ENCODE measurements around the gene NOS1AP. TPM values are rescaled to one million over a fixed set of nuclear protein-coding genes. Genes with fewer than 3 reads are reported as not detected.

NOS1AP gene
- 0.50 TPM for polyA plus RNA-seq (2013, experiment 1 of 2)
- 0.63 TPM for polyA plus RNA-seq (2013, experiment 2 of 2)

GRCh38 chr1:162069334-162070093 lies at the start of gene NOS1AP:
Gene NOS1AP (plus strand): TSS chr1:162069691. CDS start chr1:162070178, 487 bp downstream.
- peaks cover 4% of the 10 kb centered on the region for H3K79me1 ChIP-seq (replicated peaks; ENCODE audit: low read length, poor library complexity, severe bottlenecking)
- peak within 1 kb of the TSS; percentile 28 for H4K91ac ChIP-seq (ENCODE audit: low read length)
- H3K23ac ChIP-seq (ENCODE audit: low read length in 2 of 2): peak within 1 kb of the TSS in 1 of 2 experiments; percentile 86
- peak within 1 kb of the TSS; percentile 94 for H2BK120ac ChIP-seq (ENCODE audit: low read depth, low read length)
- H3K4me3 ChIP-seq (ENCODE audit: insufficient read depth in 1 of 2, low read depth in 1 of 2, low read length in 2 of 2): peak within 1 kb of the TSS; percentile 71 to 88
- no peaks in the 10 kb centered on the region for H3K36me3 ChIP-seq (ENCODE audit: control insufficient read depth in 1 of 2, insufficient read depth in 2 of 2, low read depth in 1 of 2, low read length in 2 of 2)
- peaks cover 6% of the 10 kb centered on the region for H3K9me3 ChIP-seq (ENCODE audit: control insufficient read depth, low read length)
- H3K27ac ChIP-seq (ENCODE audit: low read length, poor library complexity, severe bottlenecking): no peak within 1 kb of the TSS
- H2BK12ac ChIP-seq (ENCODE audit: low read length in 2 of 2): peak within 1 kb of the TSS in 1 of 2 experiments; percentile 90
- no peak within 1 kb of the TSS for H2AK5ac ChIP-seq (ENCODE audit: low read length, severe bottlenecking)
- peak within 1 kb of the TSS; percentile 92 for H2BK15ac ChIP-seq (ENCODE audit: low read depth, poor library complexity, severe bottlenecking)
- under 1% methylated on average over 73 of the region's 95 CpGs for WGBS
- peak within 1 kb of the TSS in 1 of 2 experiments; percentile 68 for H3K14ac ChIP-seq (ENCODE audit: low read length in 2 of 2)
- H3K4me2 ChIP-seq (ENCODE audit: low read length, poor library complexity, severe bottlenecking): peak within 1 kb of the TSS; percentile 99
- H3K4me1 ChIP-seq (ENCODE audit: control insufficient read depth, insufficient read depth, low read depth, low read length): peaks cover 11% of the 10 kb centered on the region
- peak within 1 kb of the TSS in 1 of 2 experiments; percentile 85 for H3K4ac ChIP-seq (ENCODE audit: low read depth in 1 of 2, low read length in 2 of 2)
- H2AFZ ChIP-seq (ENCODE audit: low read depth, low read length): peak within 1 kb of the TSS; percentile 86
- no peak within 1 kb of the TSS for H2BK5ac ChIP-seq (ENCODE audit: low read depth, low read length, poor library complexity, severe bottlenecking)
- H3K9ac ChIP-seq (ENCODE audit: low read length): peak within 1 kb of the TSS; percentile 43
- H3K18ac ChIP-seq (ENCODE audit: low read depth in 1 of 2, low read length in 2 of 2): peak within 1 kb of the TSS; percentile 85 to 89
- peaks cover 18 to 79% of the 10 kb centered on the region in 2 experiments for H3K27me3 ChIP-seq (ENCODE audit: control insufficient read depth in 1 of 2, insufficient read depth in 1 of 2, low read length in 2 of 2)
- peak within 1 kb of the TSS; percentile 29 for H4K8ac ChIP-seq (ENCODE audit: low read length)
- DNase-seq: peak; percentile 62

- H2BK12ac ChIP-seq (ENCODE audit: low read length in 2 of 2): no peak overlapping the region
- H3K4ac ChIP-seq (ENCODE audit: low read depth in 1 of 2, low read length in 2 of 2): no peak overlapping the region
- no peak overlapping the region for H3K14ac ChIP-seq (ENCODE audit: low read length in 2 of 2)
- DNase-seq: no peak
- WGBS: 73% methylated on average over 2 of the region's 2 CpGs
- no peak overlapping the region for H4K91ac ChIP-seq (ENCODE audit: low read length)
- H3K9me3 ChIP-seq (ENCODE audit: control insufficient read depth, low read length): no peaks in the 10 kb centered on the region
- H3K4me1 ChIP-seq (ENCODE audit: control insufficient read depth, insufficient read depth, low read depth, low read length): peaks cover 26% of the 10 kb centered on the region
- H3K4me3 ChIP-seq (ENCODE audit: insufficient read depth in 1 of 2, low read depth in 1 of 2, low read length in 2 of 2): peak overlapping the region in 1 of 2 experiments; percentile 10
- H4K8ac ChIP-seq (ENCODE audit: low read length): no peak overlapping the region
- H3K36me3 ChIP-seq (ENCODE audit: control insufficient read depth in 1 of 2, insufficient read depth in 2 of 2, low read depth in 1 of 2, low read length in 2 of 2): peaks cover 8 to 44% of the 10 kb centered on the region in 2 experiments
- H3K4me2 ChIP-seq (ENCODE audit: low read length, poor library complexity, severe bottlenecking): no peak overlapping the region
- H2BK5ac ChIP-seq (ENCODE audit: low read depth, low read length, poor library complexity, severe bottlenecking): no peak overlapping the region
- no peak overlapping the region for H3K23ac ChIP-seq (ENCODE audit: low read length in 2 of 2)
- no peak overlapping the region for H2BK120ac ChIP-seq (ENCODE audit: low read depth, low read length)
- H3K79me1 ChIP-seq (replicated peaks; ENCODE audit: low read length, poor library complexity, severe bottlenecking): peaks cover 12% of the 10 kb centered on the region
- no peak overlapping the region for H3K9ac ChIP-seq (ENCODE audit: low read length)
- no peak overlapping the region for H3K27ac ChIP-seq (ENCODE audit: low read length, poor library complexity, severe bottlenecking)
- H2BK15ac ChIP-seq (ENCODE audit: low read depth, poor library complexity, severe bottlenecking): no peak overlapping the region
- no peaks in the 10 kb centered on the region for H3K27me3 ChIP-seq (ENCODE audit: control insufficient read depth in 1 of 2, insufficient read depth in 1 of 2, low read length in 2 of 2)
- H2AFZ ChIP-seq (ENCODE audit: low read depth, low read length): no peak overlapping the region
- H3K18ac ChIP-seq (ENCODE audit: low read depth in 1 of 2, low read length in 2 of 2): no peak overlapping the region
- no peak overlapping the region for H2AK5ac ChIP-seq (ENCODE audit: low read length, severe bottlenecking)
Measured at GRCh38 chr1:162020150-162020549, 49.3 kb upstream of the NOS1AP start.

- Histone ChIP-seq H2BK120ac (ENCODE audit: low read depth, low read length) (no peak overlapping the region), H3K14ac (ENCODE audit: low read length in 2 of 2) (no peak overlapping the region), H3K79me1 (replicated peaks; ENCODE audit: low read length, poor library complexity, severe bottlenecking) (peaks cover 12% of the 10 kb centered on the region), H2AFZ (ENCODE audit: low read depth, low read length) (no peak overlapping the region), H3K9ac (ENCODE audit: low read length) (peak overlapping the region; percentile 59), H3K4me2 (ENCODE audit: low read length, poor library complexity, severe bottlenecking) (peak overlapping the region; percentile 24), H3K27me3 (ENCODE audit: control insufficient read depth in 1 of 2, insufficient read depth in 1 of 2, low read length in 2 of 2) (no peaks in the 10 kb centered on the region), H4K91ac (ENCODE audit: low read length) (no peak overlapping the region), H2BK12ac (ENCODE audit: low read length in 2 of 2) (no peak overlapping the region), H3K18ac (ENCODE audit: low read depth in 1 of 2, low read length in 2 of 2) (no peak overlapping the region), H3K36me3 (ENCODE audit: control insufficient read depth in 1 of 2, insufficient read depth in 2 of 2, low read depth in 1 of 2, low read length in 2 of 2) (peaks cover 3 to 35% of the 10 kb centered on the region in 2 experiments), H3K9me3 (ENCODE audit: control insufficient read depth, low read length) (no peaks in the 10 kb centered on the region), H2AK5ac (ENCODE audit: low read length, severe bottlenecking) (peak overlapping the region; percentile 55), H2BK15ac (ENCODE audit: low read depth, poor library complexity, severe bottlenecking) (no peak overlapping the region), H2BK5ac (ENCODE audit: low read depth, low read length, poor library complexity, severe bottlenecking) (no peak overlapping the region), H3K27ac (ENCODE audit: low read length, poor library complexity, severe bottlenecking) (peak overlapping the region; percentile 4), H3K4ac (ENCODE audit: low read depth in 1 of 2, low read length in 2 of 2) (no peak overlapping the region), H4K8ac (ENCODE audit: low read length) (no peak overlapping the region), H3K4me1 (ENCODE audit: control insufficient read depth, insufficient read depth, low read depth, low read length) (peaks cover 26% of the 10 kb centered on the region), H3K23ac (ENCODE audit: low read length in 2 of 2) (no peak overlapping the region), H3K4me3 (ENCODE audit: insufficient read depth in 1 of 2, low read depth in 1 of 2, low read length in 2 of 2) (peak overlapping the region in 1 of 2 experiments; percentile 94)
- DNase-seq: no peak
- 98% methylated on average over 4 of the region's 4 CpGs for WGBS
Measured at GRCh38 chr1:162021124-162021523, 48.4 kb upstream of the NOS1AP start.

GRCh38 chr1:162022626-162023025 lies 46.9 kb upstream of the NOS1AP start:
- Histone ChIP-seq H2BK5ac (ENCODE audit: low read depth, low read length, poor library complexity, severe bottlenecking) (no peak overlapping the region), H2BK120ac (ENCODE audit: low read depth, low read length) (no peak overlapping the region), H3K18ac (ENCODE audit: low read depth in 1 of 2, low read length in 2 of 2) (no peak overlapping the region), H3K4ac (ENCODE audit: low read depth in 1 of 2, low read length in 2 of 2) (no peak overlapping the region), H3K79me1 (replicated peaks; ENCODE audit: low read length, poor library complexity, severe bottlenecking) (peaks cover 12% of the 10 kb centered on the region), H2AK5ac (ENCODE audit: low read length, severe bottlenecking) (no peak overlapping the region), H3K4me1 (ENCODE audit: control insufficient read depth, insufficient read depth, low read depth, low read length) (peaks cover 26% of the 10 kb centered on the region), H2AFZ (ENCODE audit: low read depth, low read length) (no peak overlapping the region), H3K9ac (ENCODE audit: low read length) (peak overlapping the region; percentile 89), H4K91ac (ENCODE audit: low read length) (no peak overlapping the region), H3K36me3 (ENCODE audit: control insufficient read depth in 1 of 2, insufficient read depth in 2 of 2, low read depth in 1 of 2, low read length in 2 of 2) (peaks cover 0 to 20% of the 10 kb centered on the region in 2 experiments), H3K4me2 (ENCODE audit: low read length, poor library complexity, severe bottlenecking) (peak overlapping the region; percentile 61), H2BK12ac (ENCODE audit: low read length in 2 of 2) (no peak overlapping the region), H3K9me3 (ENCODE audit: control insufficient read depth, low read length) (no peaks in the 10 kb centered on the region), H3K14ac (ENCODE audit: low read length in 2 of 2) (no peak overlapping the region), H2BK15ac (ENCODE audit: low read depth, poor library complexity, severe bottlenecking) (no peak overlapping the region), H3K23ac (ENCODE audit: low read length in 2 of 2) (no peak overlapping the region), H3K27me3 (ENCODE audit: control insufficient read depth in 1 of 2, insufficient read depth in 1 of 2, low read length in 2 of 2) (no peaks in the 10 kb centered on the region), H3K27ac (ENCODE audit: low read length, poor library complexity, severe bottlenecking) (no peak overlapping the region), H4K8ac (ENCODE audit: low read length) (no peak overlapping the region), H3K4me3 (ENCODE audit: insufficient read depth in 1 of 2, low read depth in 1 of 2, low read length in 2 of 2) (peak overlapping the region; percentile 37 to 94)
- 91% methylated on average over 9 of the region's 9 CpGs for WGBS
- DNase-seq: no peak
